Activated T-cell treated with anti-CD3 and anti-CD28 coated beads, Interleukin-2, amount 50 U/mL, for 4 hours (primary cell): ENCODE results near the gene NOL11. TPM values are rescaled to one million over a fixed set of nuclear protein-coding genes. Genes with fewer than 3 reads are reported as not detected.

Experiments used
- ATAC-seq, 2 donors: fragments of 200-7000 bp; cut with Tn5 transposase; one replicate each; pipeline ENCODE4 v1.10.0; 2021
- DNase-seq: peaks from one replicate; pipeline ENCODE4 v3.0.0-alpha.2; 2020
- H3K27me3 Mint-ChIP-seq: one replicate; pipeline ENCODE4 v1.8.0; 2021; ENCODE audit warnings: low read depth, mixed read lengths
- H3K36me3 Mint-ChIP-seq: one replicate; pipeline ENCODE4 v1.8.0; 2022; ENCODE audit warnings: mixed read lengths; ENCODE audit not compliant: insufficient read depth
- H3K4me1 Mint-ChIP-seq: one replicate; pipeline ENCODE4 v1.8.0; 2021; ENCODE audit warnings: low read depth, mixed read lengths
- H3K4me3 Mint-ChIP-seq: one replicate; pipeline ENCODE4 v1.8.0; 2021; ENCODE audit warnings: mild to moderate bottlenecking, moderate library complexity, mixed read lengths
- H3K9me3 Mint-ChIP-seq: one replicate; pipeline ENCODE4 v1.8.0; 2021; ENCODE audit warnings: mixed read lengths
- total RNA-seq, 3 donors: library from RNA; stranded (reverse); gene quantifications; one replicate each; pipeline ENCODE4 v1.2.1, GENCODE V29; 2021

Gene NOL11
- total RNA-seq = 100 to 1,000 TPM; 127 to 139 (median 137) TPM

DNA sequence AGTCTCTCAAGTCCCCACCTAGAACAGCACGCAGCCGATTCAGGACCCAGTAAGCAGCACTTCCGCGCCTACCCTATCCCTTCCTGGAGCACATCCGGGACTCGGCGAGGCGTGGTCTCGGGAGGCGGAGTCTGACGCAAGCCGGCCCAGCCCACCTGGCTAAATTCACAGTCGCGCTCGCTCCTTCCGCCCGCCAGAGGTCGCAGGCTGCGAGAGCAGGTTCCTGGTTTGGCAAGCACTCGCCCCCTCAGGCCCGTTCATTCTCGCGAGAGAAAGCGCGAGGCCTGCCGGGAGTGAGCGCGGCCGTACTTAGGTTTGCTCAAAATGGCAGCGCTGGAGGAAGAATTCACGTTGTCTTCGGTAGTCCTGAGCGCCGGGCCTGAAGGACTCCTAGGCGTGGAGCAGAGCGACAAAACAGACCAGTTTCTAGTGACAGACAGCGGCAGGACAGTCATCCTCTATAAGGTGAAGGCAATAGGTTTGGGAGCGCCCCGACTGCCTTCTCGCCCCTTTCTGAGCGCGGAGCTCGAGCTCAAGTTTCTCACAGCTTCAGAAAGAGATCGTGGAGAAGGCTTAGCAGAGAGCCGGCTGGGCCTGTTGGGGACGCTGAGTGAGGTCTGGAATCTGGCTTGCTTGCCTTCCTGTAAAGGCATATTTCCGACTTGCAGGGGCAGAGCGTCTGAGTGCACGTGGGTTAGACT, at the start of gene NOL11:
NOL11 (plus strand) TSS at position 313 of the 701 bp plus-strand sequence; CDS start at position 325, 12 bp downstream.
- DNase-seq = peak; percentile 99
- Mint-ChIP-seq H3K4me1 (peaks cover 22% of the 10 kb centered on the region), H3K4me3 (peak within 1 kb of the TSS; percentile 99), H3K36me3 (peaks cover 15% of the 10 kb centered on the region), H3K27me3 (no peaks in the 10 kb centered on the region), H3K9me3 (no peaks in the 10 kb centered on the region)
- ATAC-seq = peak; percentile 94 to 96

DNA sequence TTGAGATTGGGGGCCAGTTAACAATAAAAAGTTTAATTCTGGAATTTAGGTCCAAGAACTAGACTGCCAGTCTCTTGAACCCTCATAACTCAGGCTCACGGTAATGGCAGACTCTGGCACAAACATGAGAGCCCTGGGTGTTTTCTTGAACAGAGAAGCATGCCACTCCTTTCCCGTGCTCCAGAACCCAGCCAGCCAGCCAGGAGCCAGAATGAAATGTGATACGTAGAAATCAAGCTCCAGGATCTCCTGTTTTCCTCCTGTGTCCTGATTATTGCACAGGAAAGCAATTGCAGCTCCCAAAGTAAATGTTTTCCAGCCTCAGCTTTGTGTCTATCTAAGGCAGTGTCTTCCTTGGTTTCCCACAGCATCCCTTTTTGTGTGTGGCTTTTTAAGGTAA, 46.2 kb upstream of the NOL11 start:
- ATAC-seq (no peak), DNase-seq (no peak)
- Mint-ChIP-seq H3K27me3 (no peaks in the 10 kb centered on the region), H3K36me3 (peaks cover 24% of the 10 kb centered on the region), H3K4me1 (no peaks in the 10 kb centered on the region), H3K4me3 (no peak overlapping the region), H3K9me3 (no peaks in the 10 kb centered on the region)

DNA sequence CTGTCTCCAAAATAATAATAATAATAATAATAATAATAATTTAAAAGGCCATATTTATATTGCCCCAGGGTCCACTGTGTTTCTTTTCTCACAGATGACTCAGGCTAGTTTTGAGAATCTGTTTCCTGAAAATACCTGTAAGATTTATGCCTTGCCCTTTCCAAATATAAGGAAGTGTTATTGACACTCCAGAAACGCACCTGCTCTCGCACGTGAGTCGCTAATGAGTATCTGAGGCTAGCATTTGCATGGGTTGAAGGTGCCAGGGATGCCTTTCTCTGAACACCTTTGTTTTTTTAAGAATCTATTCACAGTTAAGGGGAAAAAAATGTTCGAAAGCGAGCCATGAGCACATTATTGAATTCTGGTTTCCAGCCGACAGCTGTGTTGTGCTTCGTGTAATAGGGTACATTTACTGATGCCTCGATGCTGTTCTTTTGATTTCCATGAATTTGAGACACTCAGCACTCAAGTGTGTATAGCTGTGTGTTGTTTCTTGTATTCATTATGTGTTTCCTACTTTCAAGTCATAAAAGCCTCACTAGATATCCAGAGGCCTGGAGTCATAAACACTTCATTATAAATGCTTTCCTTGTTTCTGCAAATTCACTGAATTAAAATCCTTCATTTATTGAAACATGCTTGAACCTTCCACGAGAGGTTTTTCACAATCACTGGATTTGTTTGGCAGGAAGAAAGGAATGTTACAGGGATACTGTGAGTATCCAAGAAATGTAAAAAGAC, 45.0 kb upstream of the NOL11 start:
- no peak for DNase-seq
- Mint-ChIP-seq H3K4me1 (no peaks in the 10 kb centered on the region), H3K4me3 (no peak overlapping the region), H3K9me3 (no peaks in the 10 kb centered on the region), H3K36me3 (peaks cover 28% of the 10 kb centered on the region), H3K27me3 (no peaks in the 10 kb centered on the region)
- ATAC-seq = no peak

GRCh38 chr17:67675481-67675880, 42.3 kb upstream of the NOL11 start:
- peaks cover 3% of the 10 kb centered on the region for H3K4me1 Mint-ChIP-seq
- ATAC-seq (no peak), DNase-seq (no peak)
- no peak overlapping the region for H3K4me3 Mint-ChIP-seq
- H3K27me3 Mint-ChIP-seq = no peaks in the 10 kb centered on the region
- no peaks in the 10 kb centered on the region for H3K9me3 Mint-ChIP-seq
- H3K36me3 Mint-ChIP-seq = peaks cover 27% of the 10 kb centered on the region

DNA sequence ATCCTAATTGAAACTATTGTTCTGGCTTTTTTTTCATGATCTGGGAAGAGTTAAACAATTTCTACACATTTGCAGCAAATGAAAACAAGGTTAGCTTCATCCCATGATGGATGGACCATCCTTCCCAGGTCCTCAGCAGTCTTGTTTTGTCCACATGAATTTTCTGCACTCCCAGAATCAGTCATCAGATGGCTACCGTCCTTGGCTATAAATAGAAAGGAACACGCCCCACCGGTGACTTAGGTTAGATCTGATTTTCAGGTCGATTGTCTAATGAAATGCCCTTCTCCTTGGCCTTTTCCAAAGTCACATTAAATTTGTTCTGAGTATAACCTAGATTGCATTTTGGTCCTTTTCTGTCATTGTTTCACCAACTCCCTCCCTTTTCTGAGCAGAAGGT, 41.4 kb upstream of the NOL11 start:
- peaks cover 30% of the 10 kb centered on the region for H3K36me3 Mint-ChIP-seq
- no peak for DNase-seq
- no peak overlapping the region for H3K4me3 Mint-ChIP-seq
- no peak for ATAC-seq
- H3K27me3 Mint-ChIP-seq = no peaks in the 10 kb centered on the region
- no peaks in the 10 kb centered on the region for H3K9me3 Mint-ChIP-seq
- peaks cover 4% of the 10 kb centered on the region for H3K4me1 Mint-ChIP-seq

DNA sequence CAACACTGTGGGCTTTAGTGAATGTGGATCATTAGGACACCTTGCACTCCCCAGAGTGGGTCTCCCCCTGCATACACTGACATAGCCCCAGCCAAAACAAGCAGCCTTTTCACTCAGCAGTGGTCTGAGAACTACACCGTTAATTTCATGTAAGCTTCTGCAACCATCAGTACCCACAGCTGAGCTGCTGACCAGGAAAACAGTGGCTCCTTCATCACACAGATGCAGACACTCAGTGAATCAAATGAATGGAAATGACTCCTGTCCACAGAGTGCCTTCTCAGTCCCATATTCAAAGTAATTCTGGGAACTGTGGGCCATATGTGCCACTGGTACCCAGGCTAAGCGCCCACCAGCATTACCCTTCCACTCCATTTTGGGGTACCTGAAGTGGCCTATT, 39.3 kb upstream of the NOL11 start:
- DNase-seq = no peak
- Mint-ChIP-seq H3K4me1 (peaks cover 4% of the 10 kb centered on the region), H3K27me3 (no peaks in the 10 kb centered on the region), H3K4me3 (no peak overlapping the region), H3K36me3 (peaks cover 23% of the 10 kb centered on the region), H3K9me3 (no peaks in the 10 kb centered on the region)
- no peak for ATAC-seq

DNA sequence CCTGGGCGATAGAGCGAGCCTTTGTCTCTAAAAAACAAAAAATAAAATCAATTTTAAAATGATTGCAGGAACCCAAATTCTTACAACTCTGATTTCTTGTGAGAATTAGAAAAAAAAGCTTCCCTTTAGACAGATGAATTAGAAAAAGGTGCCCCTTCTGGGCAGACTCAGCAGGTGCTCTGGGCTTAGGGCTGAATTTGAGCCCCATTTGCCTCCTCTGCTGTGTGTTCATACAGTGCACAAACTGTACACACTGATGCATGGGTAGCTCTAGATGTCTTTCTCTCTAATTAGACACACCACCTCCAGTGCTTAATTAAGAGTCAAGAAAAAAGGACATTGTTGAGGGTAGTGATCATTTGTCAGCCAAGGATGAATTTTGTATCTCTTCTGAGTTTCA, 38.5 kb upstream of the NOL11 start:
- DNase-seq (no peak), ATAC-seq (no peak)
- Mint-ChIP-seq H3K4me1 (peaks cover 4% of the 10 kb centered on the region), H3K27me3 (no peaks in the 10 kb centered on the region), H3K9me3 (no peaks in the 10 kb centered on the region), H3K4me3 (no peak overlapping the region), H3K36me3 (peaks cover 22% of the 10 kb centered on the region)

DNA sequence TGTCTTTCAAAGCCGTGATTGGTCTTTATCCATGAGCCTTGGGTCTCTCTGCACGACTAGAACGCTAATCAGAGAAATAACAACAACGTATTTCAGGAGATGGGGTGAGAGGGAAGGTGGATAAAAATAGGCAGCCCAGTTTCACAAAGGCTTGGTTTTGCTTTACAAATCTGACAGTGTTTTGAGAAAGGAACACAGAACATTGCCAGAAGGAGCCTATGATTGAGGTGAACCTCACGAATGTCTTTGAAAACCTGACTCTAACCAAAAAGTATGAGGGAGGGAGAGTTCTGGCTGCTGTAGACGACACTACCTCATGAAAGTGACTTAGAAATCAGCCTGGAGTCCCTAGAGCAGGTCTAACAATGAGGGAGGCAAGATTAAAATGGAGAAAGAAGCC, 38.0 kb upstream of the NOL11 start:
- Mint-ChIP-seq H3K36me3 (peaks cover 22% of the 10 kb centered on the region), H3K9me3 (no peaks in the 10 kb centered on the region), H3K4me1 (peaks cover 4% of the 10 kb centered on the region), H3K4me3 (no peak overlapping the region), H3K27me3 (no peaks in the 10 kb centered on the region)
- ATAC-seq = no peak
- DNase-seq = no peak

- Mint-ChIP-seq H3K36me3 (peaks cover 14% of the 10 kb centered on the region), H3K27me3 (no peaks in the 10 kb centered on the region), H3K4me3 (no peak overlapping the region), H3K4me1 (peaks cover 4% of the 10 kb centered on the region), H3K9me3 (no peaks in the 10 kb centered on the region)
- DNase-seq = no peak
- ATAC-seq = no peak
Measured at GRCh38 chr17:67680445-67681224, 37.1 kb upstream of the NOL11 start.

GRCh38 chr17:67682196-67682595, 35.5 kb upstream of the NOL11 start:
- DNase-seq (no peak), ATAC-seq (no peak)
- Mint-ChIP-seq H3K27me3 (no peaks in the 10 kb centered on the region), H3K4me3 (no peak overlapping the region), H3K36me3 (peaks cover 12% of the 10 kb centered on the region), H3K4me1 (peaks cover 4% of the 10 kb centered on the region), H3K9me3 (no peaks in the 10 kb centered on the region)

- no peak for DNase-seq
- peaks cover 14% of the 10 kb centered on the region for H3K36me3 Mint-ChIP-seq
Measured at GRCh38 chr17:67685351-67685750, 32.4 kb upstream of the NOL11 start.

GRCh38 chr17:67686241-67686640, 31.5 kb upstream of the NOL11 start:
- no peak overlapping the region for H3K4me3 Mint-ChIP-seq
- peaks cover 4% of the 10 kb centered on the region for H3K4me1 Mint-ChIP-seq
- no peak for ATAC-seq
- H3K27me3 Mint-ChIP-seq = no peaks in the 10 kb centered on the region
- H3K9me3 Mint-ChIP-seq = no peaks in the 10 kb centered on the region
- no peak for DNase-seq
- H3K36me3 Mint-ChIP-seq = peaks cover 10% of the 10 kb centered on the region

More at GRCh38 chr17:67685351-67685750, 32.4 kb upstream of the NOL11 start:
- Mint-ChIP-seq H3K9me3 (no peaks in the 10 kb centered on the region), H3K4me3 (no peak overlapping the region), H3K4me1 (peaks cover 6% of the 10 kb centered on the region), H3K27me3 (no peaks in the 10 kb centered on the region)
- ATAC-seq = no peak

DNA sequence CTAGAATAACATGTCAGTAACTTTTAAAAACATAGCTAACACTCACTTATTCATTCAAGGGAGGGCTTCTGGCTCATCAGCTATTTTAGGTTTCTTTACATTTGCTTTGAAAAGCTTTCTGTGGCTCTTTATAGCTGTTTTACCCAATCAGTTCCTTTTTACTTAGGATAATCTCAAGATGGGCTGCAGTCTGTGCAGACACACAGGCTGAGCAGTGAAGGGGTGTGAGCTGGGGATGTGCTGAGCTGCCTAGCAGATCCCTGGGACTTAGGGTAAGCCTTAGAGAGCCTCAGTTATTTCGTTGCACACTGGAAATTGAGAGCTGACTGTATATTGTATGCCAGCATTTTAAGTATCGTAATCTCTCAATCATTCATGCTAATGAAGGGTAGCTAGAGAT, 30.2 kb upstream of the NOL11 start:
- H3K4me1 Mint-ChIP-seq = peaks cover 4% of the 10 kb centered on the region
- peaks cover 14% of the 10 kb centered on the region for H3K36me3 Mint-ChIP-seq
- H3K27me3 Mint-ChIP-seq = no peaks in the 10 kb centered on the region
- ATAC-seq (no peak), DNase-seq (no peak)
- H3K4me3 Mint-ChIP-seq = no peak overlapping the region
- no peaks in the 10 kb centered on the region for H3K9me3 Mint-ChIP-seq

DNA sequence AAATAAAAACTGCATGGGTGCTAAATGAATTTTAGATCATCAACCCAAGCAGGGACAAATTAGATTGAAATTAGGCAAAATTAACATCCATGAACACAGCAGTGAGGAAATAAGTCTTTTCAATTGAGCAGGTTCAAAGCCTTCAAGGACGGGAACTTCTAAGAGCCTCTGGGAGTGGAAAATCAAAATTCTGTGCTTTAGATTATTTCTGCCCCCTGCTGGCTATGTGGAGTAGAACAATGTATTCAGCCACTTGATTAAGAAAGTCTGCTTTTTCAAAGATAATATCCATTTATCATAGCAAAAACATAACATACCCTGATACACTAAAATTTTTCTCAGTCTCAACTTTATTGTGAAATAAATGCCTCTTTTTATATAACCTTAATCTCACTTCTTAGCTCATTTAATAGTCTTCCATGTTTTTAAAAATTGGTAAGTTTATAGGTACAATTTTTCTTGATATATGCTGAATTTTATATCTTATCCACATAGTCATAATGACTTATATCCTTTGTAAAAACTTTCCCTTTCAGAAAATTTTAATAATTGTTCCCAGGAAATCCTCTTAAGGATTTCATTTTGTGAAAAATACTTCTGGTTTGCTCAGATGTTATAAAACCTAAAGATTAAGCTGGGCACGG, 28.1 kb upstream of the NOL11 start:
- Mint-ChIP-seq H3K4me3 (no peak overlapping the region), H3K9me3 (no peaks in the 10 kb centered on the region), H3K27me3 (no peaks in the 10 kb centered on the region), H3K36me3 (peaks cover 25% of the 10 kb centered on the region), H3K4me1 (peaks cover 4% of the 10 kb centered on the region)
- ATAC-seq = peak in 1 of 2 donors; percentile 52
- peak; percentile 34 for DNase-seq
